Left lung (tissue), 10 donors: ENCODE measurements around the gene ZNF417. TPM values are rescaled to one million over a fixed set of nuclear protein-coding genes. Genes with fewer than 3 reads are reported as not detected.
"Not testable (repeated sequence)": the region's sequence is repeated elsewhere in the genome, so short reads cannot be mapped to it uniquely, and the experiment has no call there.

Experiments
- ATAC-seq: fragments of 200-7000 bp; cut with Tn5 transposase; one replicate; pipeline ENCODE4 v1.9.1; 2020; ENCODE audit warnings: moderate library complexity
- DNase-seq, 4 donors: peaks; one replicate each; pipeline ENCODE4 v3.0.0-alpha.2; 2013 to 2020
- H3K27ac ChIP-seq, 2 donors: fragments of 200-600 bp; sonication (generic) in 1 of 2; one replicate each; pipeline versions ENCODE4 v1.5.0 to v1.8.0; 2020 to 2021
- H3K27me3 ChIP-seq, 2 donors: fragments of 200-600 bp; sonication (generic) in 1 of 2; one replicate each; pipeline versions ENCODE4 v1.5.0 to v1.8.0; 2020 to 2021
- H3K36me3 ChIP-seq, 2 donors: fragments of 200-600 bp; sonication (generic) in 1 of 2; one replicate each; pipeline versions ENCODE4 v1.5.0 to v1.8.0; 2020 to 2021
- H3K4me1 ChIP-seq, 2 donors: fragments of 200-600 bp; one replicate each; pipeline ENCODE4 v1.8.0; 2021
- H3K4me3 ChIP-seq, 2 donors: fragments of 200-600 bp; sonication (generic) in 1 of 2; one replicate each; pipeline versions ENCODE4 v1.5.0 to v1.8.0; 2020 to 2021; ENCODE audit warnings: mild to moderate bottlenecking in 1 of 2
- H3K9me3 ChIP-seq, 2 donors: fragments of 200-600 bp; sonication (generic) in 1 of 2; one replicate each; pipeline versions ENCODE4 v1.5.0 to v1.8.0; 2020 to 2021
- intact Hi-C, 2 donors: fragments of 100-400 bp; cut with DNase I; formaldehyde crosslinking; loops; one replicate each; pipeline versions ENCODE4 v1.11.2 to v1.14.2; 2022
- polyA plus RNA-seq, 6 donors: library from polyadenylated mRNA; unstranded; fragments of 120-200 nt; gene quantifications; one replicate each; pipeline ENCODE4 v1.2.1, GENCODE V29; 2013; ENCODE audit not compliant: insufficient read length in 6 of 6
- total RNA-seq, 2 donors: library from RNA; stranded (reverse); fragmentation: NEBNext Ultra II Directional; extraction: Animal tissue kit (Norgen Biotek cat#: 25700); gene quantifications; one replicate each; pipeline ENCODE4 v1.2.1, GENCODE V29; 2021
- TF ChIP-seq, protein P1 (sequence below), 2 donors: fragments of 200-600 bp; sonication (generic) in 1 of 2; IDR thresholded peaks; one replicate each; pipeline versions ENCODE4 v1.5.0 to v1.8.0; 2021; ENCODE audit warnings: antibody characterized with exemption in 2 of 2
- donor health status: DM: no; HTN: yes; CAD: no.
- donor health status: DM: no; HTN: no; CAD: no.

The ZNF417 gene
- total and polyA plus RNA-seq, 8 donors, result 15.8 to 47.8 (median 38.9) TPM

DNA sequence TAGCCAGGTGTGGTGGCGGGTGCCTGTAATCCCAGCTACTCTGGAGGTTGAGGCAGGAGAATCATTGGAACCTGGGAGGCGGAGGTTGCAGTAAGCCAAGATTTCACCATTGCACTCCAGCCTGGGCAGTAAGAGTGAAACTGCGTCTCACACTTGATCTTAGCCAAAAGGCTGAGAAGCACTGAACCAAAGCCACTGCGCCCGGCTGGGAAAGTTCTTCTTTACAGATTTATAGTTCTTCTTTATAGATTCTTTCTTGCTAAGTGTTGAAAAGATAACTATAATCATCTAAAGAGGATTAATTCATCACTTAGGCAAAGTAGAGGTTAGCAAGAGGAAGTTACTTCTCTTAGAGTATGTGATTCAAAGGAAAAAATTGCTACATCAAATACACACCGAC is 11.1 kb downstream of the ZNF417 start:
- Histone ChIP-seq H3K4me1 (peaks cover 0 to 5% of the 10 kb centered on the region in 2 donors), H3K27ac (no peak overlapping the region), H3K36me3 (peaks cover 0 to 39% of the 10 kb centered on the region in 2 donors), H3K27me3 (no peaks in the 10 kb centered on the region), H3K4me3 (no peak overlapping the region), H3K9me3 (no peaks in the 10 kb centered on the region)
- TF ChIP-seq, protein P1, sequence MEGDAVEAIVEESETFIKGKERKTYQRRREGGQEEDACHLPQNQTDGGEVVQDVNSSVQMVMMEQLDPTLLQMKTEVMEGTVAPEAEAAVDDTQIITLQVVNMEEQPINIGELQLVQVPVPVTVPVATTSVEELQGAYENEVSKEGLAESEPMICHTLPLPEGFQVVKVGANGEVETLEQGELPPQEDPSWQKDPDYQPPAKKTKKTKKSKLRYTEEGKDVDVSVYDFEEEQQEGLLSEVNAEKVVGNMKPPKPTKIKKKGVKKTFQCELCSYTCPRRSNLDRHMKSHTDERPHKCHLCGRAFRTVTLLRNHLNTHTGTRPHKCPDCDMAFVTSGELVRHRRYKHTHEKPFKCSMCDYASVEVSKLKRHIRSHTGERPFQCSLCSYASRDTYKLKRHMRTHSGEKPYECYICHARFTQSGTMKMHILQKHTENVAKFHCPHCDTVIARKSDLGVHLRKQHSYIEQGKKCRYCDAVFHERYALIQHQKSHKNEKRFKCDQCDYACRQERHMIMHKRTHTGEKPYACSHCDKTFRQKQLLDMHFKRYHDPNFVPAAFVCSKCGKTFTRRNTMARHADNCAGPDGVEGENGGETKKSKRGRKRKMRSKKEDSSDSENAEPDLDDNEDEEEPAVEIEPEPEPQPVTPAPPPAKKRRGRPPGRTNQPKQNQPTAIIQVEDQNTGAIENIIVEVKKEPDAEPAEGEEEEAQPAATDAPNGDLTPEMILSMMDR (IDR thresholded peaks at IDR 0.05), result no peak
- DNase-seq, result no peak
- intact Hi-C loops, result no loop called here
- ATAC-seq, result no peak

DNA sequence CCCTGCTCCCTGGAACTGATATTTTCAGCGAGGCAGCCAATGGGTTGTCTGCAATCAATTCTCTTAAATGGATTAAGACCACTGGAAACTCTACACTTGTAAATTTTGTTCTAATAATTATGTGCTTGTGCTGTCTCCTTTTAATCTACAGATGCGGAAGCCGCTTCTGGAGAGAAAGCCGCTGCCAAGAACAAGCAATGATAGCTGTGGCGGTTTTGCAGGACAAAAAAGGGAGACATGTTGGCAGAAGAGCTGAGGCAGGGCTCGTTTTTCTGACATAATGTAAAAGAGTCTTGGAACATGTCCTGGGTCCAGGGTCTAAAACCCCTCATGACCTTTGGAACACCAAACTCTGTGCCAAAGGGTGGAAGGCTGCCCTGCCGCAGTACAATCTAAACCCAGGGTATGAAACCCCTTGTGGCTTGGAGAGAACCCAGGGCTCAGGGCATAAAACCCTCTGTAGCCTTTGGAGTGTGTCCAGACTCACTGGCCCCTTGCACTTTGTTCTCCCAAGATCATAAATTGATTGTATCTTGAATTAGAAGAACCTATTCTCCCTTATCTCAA is 12.7 kb downstream of the ZNF417 start:
- H3K9me3 ChIP-seq, result no peaks in the 10 kb centered on the region
- H3K4me3 ChIP-seq, result no peak overlapping the region
- peaks cover 0 to 29% of the 10 kb centered on the region in 2 donors for H3K36me3 ChIP-seq
- DNase-seq (no peak), ATAC-seq (no peak)
- H3K4me1 ChIP-seq, result peaks cover 0 to 5% of the 10 kb centered on the region in 2 donors
- intact Hi-C loops, result no loop called here
- TF ChIP-seq, protein P1 (IDR thresholded peaks at IDR 0.05), result no peak
- no peaks in the 10 kb centered on the region for H3K27me3 ChIP-seq
- H3K27ac ChIP-seq, result no peak overlapping the region

DNA sequence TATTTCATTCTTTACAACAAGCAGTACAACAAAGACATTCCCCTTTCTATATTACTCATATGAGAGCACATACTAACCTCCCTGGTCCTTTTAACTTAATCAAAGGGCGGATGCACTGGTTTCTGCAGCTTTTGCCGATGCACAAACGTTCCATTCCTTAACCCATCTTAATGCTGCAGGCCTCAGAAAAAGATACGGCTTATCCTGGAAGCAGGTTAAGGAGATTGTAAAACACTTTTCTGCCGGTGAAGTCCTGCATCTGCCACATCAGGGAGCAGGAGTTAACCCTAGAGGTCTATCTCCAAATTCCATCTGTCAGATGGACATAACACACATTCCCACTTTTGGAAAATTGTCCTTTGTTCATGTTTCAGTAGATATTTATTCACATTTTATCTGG is 16.1 kb downstream of the ZNF417 start:
- TF ChIP-seq, protein P1 (IDR thresholded peaks at IDR 0.05), result no peak
- Histone ChIP-seq H3K9me3 (no peaks in the 10 kb centered on the region), H3K36me3 (peaks cover 0 to 5% of the 10 kb centered on the region in 2 donors), H3K4me1 (peaks cover 0 to 5% of the 10 kb centered on the region in 2 donors), H3K27ac (no peak overlapping the region), H3K4me3 (no peak overlapping the region), H3K27me3 (no peaks in the 10 kb centered on the region)
- DNase-seq (no peak), ATAC-seq (no peak)
- intact Hi-C loops, result no loop called here

DNA sequence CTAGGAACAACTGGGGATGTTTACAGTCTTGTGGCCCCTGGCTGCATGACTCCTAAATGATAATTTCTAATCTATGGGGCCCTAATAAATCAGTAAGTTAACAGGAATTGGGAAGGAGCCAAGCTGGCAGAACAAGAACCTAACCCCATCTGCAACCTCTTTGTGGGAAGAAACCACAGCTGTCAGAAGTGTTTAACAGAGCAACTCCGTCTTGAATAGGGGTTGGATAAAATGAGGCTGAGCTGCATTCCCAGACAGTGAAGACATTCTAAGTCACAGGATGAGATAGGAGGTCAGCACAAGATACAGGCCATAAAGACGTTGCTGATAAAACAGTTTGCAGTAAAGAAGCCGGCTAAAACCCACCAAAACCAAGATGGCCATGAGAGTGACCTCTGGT is 25.7 kb downstream of the ZNF417 start:
- DNase-seq, ATAC-seq, H3K27ac ChIP-seq, intact Hi-C loops, H3K27me3 ChIP-seq, H3K4me3 ChIP-seq, H3K9me3 ChIP-seq: not testable (repeated sequence)
- peaks cover 0 to 11% of the 10 kb centered on the region in 2 donors for H3K36me3 ChIP-seq
- peaks cover 0 to 12% of the 10 kb centered on the region in 2 donors for H3K4me1 ChIP-seq

GRCh38 chr19:57888560-57889231 is 27.7 kb downstream of the ZNF417 start, which contains the start of gene ZNF814:
TSS of gene ZNF814 (minus strand) at chr19:57889037. CDS start at chr19:57888802, 235 bp downstream.
- ATAC-seq (peak; percentile 95), DNase-seq (peak; percentile 76 to 88 (median 80))
- H3K36me3 ChIP-seq, result peaks cover 0 to 31% of the 10 kb centered on the region in 2 donors
- no peaks in the 10 kb centered on the region for H3K27me3 ChIP-seq
- peak within 1 kb of the TSS; percentile 56 to 73 for H3K27ac ChIP-seq
- TF ChIP-seq, protein P1 (IDR thresholded peaks at IDR 0.05), result peak in 1 of 2 donors; percentile 29
- peaks cover 0 to 12% of the 10 kb centered on the region in 2 donors for H3K4me1 ChIP-seq
- intact Hi-C loops, result no loop called here
- H3K4me3 ChIP-seq, result peak within 1 kb of the TSS; percentile 63 to 69
- peaks cover 0 to 25% of the 10 kb centered on the region in 2 donors for H3K9me3 ChIP-seq
